Sigmoid colon (tissue), 3 donors: Measurements from ENCODE around the gene OR51B4.

Experiments used
- POLR2A ChIP-seq, 2 donors: fragments of 450-650 bp; IDR thresholded peaks; one replicate each; pipeline ENCODE4 v1.6.1; 2016; ENCODE audit warnings: antibody characterized with exemption in 2 of 2, mild to moderate bottlenecking in 2 of 2, moderate library complexity in 2 of 2
- TF ChIP-seq, protein P1 (sequence below), 4 experiments: fragments of 450-650 bp in 3 of 4; fragments of 200-600 bp in 1 of 4; IDR thresholded peaks; one replicate each; pipeline ENCODE4 v1.5.1; 2016 to 2019; ENCODE audit warnings: antibody characterized with exemption in 4 of 4, mild to moderate bottlenecking in 3 of 4, moderate library complexity in 2 of 4

- TF ChIP-seq, protein P1, sequence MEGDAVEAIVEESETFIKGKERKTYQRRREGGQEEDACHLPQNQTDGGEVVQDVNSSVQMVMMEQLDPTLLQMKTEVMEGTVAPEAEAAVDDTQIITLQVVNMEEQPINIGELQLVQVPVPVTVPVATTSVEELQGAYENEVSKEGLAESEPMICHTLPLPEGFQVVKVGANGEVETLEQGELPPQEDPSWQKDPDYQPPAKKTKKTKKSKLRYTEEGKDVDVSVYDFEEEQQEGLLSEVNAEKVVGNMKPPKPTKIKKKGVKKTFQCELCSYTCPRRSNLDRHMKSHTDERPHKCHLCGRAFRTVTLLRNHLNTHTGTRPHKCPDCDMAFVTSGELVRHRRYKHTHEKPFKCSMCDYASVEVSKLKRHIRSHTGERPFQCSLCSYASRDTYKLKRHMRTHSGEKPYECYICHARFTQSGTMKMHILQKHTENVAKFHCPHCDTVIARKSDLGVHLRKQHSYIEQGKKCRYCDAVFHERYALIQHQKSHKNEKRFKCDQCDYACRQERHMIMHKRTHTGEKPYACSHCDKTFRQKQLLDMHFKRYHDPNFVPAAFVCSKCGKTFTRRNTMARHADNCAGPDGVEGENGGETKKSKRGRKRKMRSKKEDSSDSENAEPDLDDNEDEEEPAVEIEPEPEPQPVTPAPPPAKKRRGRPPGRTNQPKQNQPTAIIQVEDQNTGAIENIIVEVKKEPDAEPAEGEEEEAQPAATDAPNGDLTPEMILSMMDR (IDR thresholded peaks at IDR 0.05) = no peak
- TF ChIP-seq POLR2A (IDR thresholded peaks at IDR 0.05) = no peak
These were observed 34.6 kb upstream of the OR51B4 start for GRCh38 chr11:5336331-5336730.
